NT2/D1 (cell line): ENCODE data around the gene BCL2A1.
"Not testable (repeated sequence)": the region's sequence is repeated elsewhere in the genome, so short reads cannot be mapped to it uniquely, and the experiment has no call there.

ENCODE experiments used
- SUZ12 ChIP-seq: IDR thresholded peaks from 2 replicates; pipeline ENCODE4 v1.6.1; 2011; ENCODE audit not compliant: insufficient read length, insufficient read depth; ENCODE audit errors: extremely low read depth
- YY1 ChIP-seq: IDR thresholded peaks from 2 replicates; pipeline ENCODE4 v1.6.1; 2011; ENCODE audit not compliant: insufficient read length, insufficient read depth
- ZNF274 ChIP-seq: IDR thresholded peaks from 2 replicates; pipeline ENCODE4 v1.6.1; 2011; ENCODE audit warnings: mild to moderate bottlenecking, low read depth, low read length

DNA sequence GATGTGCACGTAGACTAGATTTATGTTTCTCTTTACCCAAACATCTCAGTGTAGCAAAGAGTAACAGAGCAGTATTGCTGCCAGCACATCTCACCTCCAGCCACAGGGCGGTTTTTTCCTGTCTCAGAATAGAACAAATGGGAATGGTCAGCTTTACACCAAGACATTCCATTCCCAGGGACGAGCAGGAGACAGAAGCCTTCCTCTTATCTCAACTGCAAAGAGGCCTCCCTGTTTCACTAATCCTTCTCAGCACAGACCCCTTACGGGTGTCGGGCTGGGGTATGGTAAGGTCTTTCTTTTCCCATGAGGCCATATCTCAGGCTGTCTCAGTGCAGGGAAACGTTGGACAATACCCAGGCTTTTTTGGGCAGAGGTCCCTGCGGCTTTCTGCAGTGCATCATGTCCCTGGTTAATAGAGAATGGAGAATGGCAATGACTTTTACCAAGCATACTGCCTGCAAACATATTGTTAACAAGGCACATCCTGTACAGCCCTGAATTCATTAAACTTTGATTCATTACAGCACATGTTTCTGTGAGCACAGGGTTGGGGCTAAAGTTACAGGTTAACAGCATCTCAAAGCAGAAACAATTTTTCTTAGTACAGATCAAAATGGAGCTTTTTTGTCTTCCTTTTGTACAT is 35.3 kb downstream of the BCL2A1 start:
- not testable (repeated sequence) for TF ChIP-seq YY1, SUZ12, ZNF274
